22Rv1 (cell line): ENCODE data around the gene DOCK8.

Source experiments
- CTCF ChIP-seq: fragments of 450-650 bp; IDR thresholded peaks from 2 replicates; pipeline ENCODE4 v1.5.1; 2017; ENCODE audit warnings: mild to moderate bottlenecking
- ZFX ChIP-seq: fragments of 450-650 bp; IDR thresholded peaks from 2 replicates; pipeline ENCODE4 v1.6.1; 2017; ENCODE audit warnings: antibody characterized with exemption, borderline replicate concordance

GRCh38 chr9:286071-286740 is 71.5 kb downstream of the DOCK8 start:
- no peak for TF ChIP-seq CTCF
- no peak for TF ChIP-seq ZFX
